Fibroblast of upper back skin (primary cell): ENCODE measurements around the gene RIMBP2.

ENCODE experiments used
- DNase-seq: peaks from one replicate; pipeline ENCODE4 v3.0.0-alpha.2; 2013

Gene RIMBP2

GRCh38 chr12:130455161-130455560, 260.9 kb downstream of the RIMBP2 start:
- no peak for DNase-seq

GRCh38 chr12:130454296-130454695, 261.8 kb downstream of the RIMBP2 start:
- DNase-seq: no peak

- DNase-seq: no peak
Measured at GRCh38 chr12:130452546-130452945, 263.6 kb downstream of the RIMBP2 start.

- DNase-seq: no peak
Measured at GRCh38 chr12:130451001-130451930, 264.8 kb downstream of the RIMBP2 start.

- DNase-seq: no peak
Measured at GRCh38 chr12:130449291-130449690, 266.8 kb downstream of the RIMBP2 start.

- DNase-seq: no peak
Measured at GRCh38 chr12:130448044-130448821, 267.9 kb downstream of the RIMBP2 start.

GRCh38 chr12:130447655-130447965, 268.5 kb downstream of the RIMBP2 start:
- no peak for DNase-seq

GRCh38 chr12:130446846-130447654, 269.0 kb downstream of the RIMBP2 start:
- no peak for DNase-seq

- no peak for DNase-seq
Measured at GRCh38 chr12:130444986-130445385, 271.1 kb downstream of the RIMBP2 start.

- no peak for DNase-seq
Measured at GRCh38 chr12:130444061-130444460, 272.0 kb downstream of the RIMBP2 start.

GRCh38 chr12:130441771-130442760, 274.0 kb downstream of the RIMBP2 start:
- no peak for DNase-seq

- no peak for DNase-seq
Measured at GRCh38 chr12:130440411-130441080, 275.6 kb downstream of the RIMBP2 start.

GRCh38 chr12:130439250-130439649, 276.8 kb downstream of the RIMBP2 start:
- no peak for DNase-seq

- no peak for DNase-seq
Measured at GRCh38 chr12:130438711-130439110, 277.4 kb downstream of the RIMBP2 start.

GRCh38 chr12:130438243-130438620, 277.9 kb downstream of the RIMBP2 start:
- no peak for DNase-seq

- DNase-seq: no peak
Measured at GRCh38 chr12:130437555-130438242, 278.4 kb downstream of the RIMBP2 start.

- DNase-seq: no peak
Measured at GRCh38 chr12:130436741-130437501, 279.2 kb downstream of the RIMBP2 start.

- no peak for DNase-seq
Measured at GRCh38 chr12:130435826-130436225, 280.3 kb downstream of the RIMBP2 start.

GRCh38 chr12:130435331-130435730, 280.8 kb downstream of the RIMBP2 start:
- DNase-seq: no peak

GRCh38 chr12:130434560-130434959, 281.5 kb downstream of the RIMBP2 start:
- no peak for DNase-seq
